Parathyroid adenoma (tissue), 2 donors: Measurements from ENCODE around the gene PRIMPOL.

ENCODE experiments used
- H2AFZ ChIP-seq: fragments of 300-600 bp; sonication (generic); one replicate; pipeline ENCODE4 v1.7.0; 2017; ENCODE audit warnings: antibody characterized with exemption, mild to moderate bottlenecking
- H3K27ac ChIP-seq: fragments of 300-600 bp; sonication (generic); one replicate; pipeline ENCODE4 v1.7.0; 2017
- H3K27me3 ChIP-seq: fragments of 300-600 bp; sonication (generic); one replicate; pipeline ENCODE4 v1.7.0; 2017; ENCODE audit warnings: low read length; ENCODE audit not compliant: control insufficient read depth, insufficient read depth
- H3K36me3 ChIP-seq: fragments of 300-600 bp; sonication (generic); one replicate; pipeline ENCODE4 v1.7.0; 2017; ENCODE audit warnings: low read length; ENCODE audit not compliant: control insufficient read depth, insufficient read depth
- H3K4me1 ChIP-seq: fragments of 300-600 bp; sonication (generic); one replicate; pipeline ENCODE4 v1.7.0; 2017; ENCODE audit warnings: control low read depth
- H3K4me2 ChIP-seq: fragments of 300-600 bp; sonication (generic); one replicate; pipeline ENCODE4 v1.7.0; 2017; ENCODE audit warnings: low read length
- H3K4me3 ChIP-seq: fragments of 300-600 bp; sonication (generic); one replicate; pipeline ENCODE4 v1.7.0; 2017; ENCODE audit warnings: low read depth, low read length
- H3K79me2 ChIP-seq: fragments of 300-600 bp; sonication (generic); one replicate; pipeline ENCODE4 v1.7.0; 2017; ENCODE audit warnings: control low read depth
- H3K9ac ChIP-seq: fragments of 300-600 bp; sonication (generic); one replicate; pipeline ENCODE4 v1.7.0; 2017; ENCODE audit warnings: mild to moderate bottlenecking
- H3K9me3 ChIP-seq: fragments of 300-600 bp; sonication (generic); one replicate; pipeline ENCODE4 v1.7.0; 2017; ENCODE audit warnings: low read length; ENCODE audit not compliant: control insufficient read depth
- CTCF ChIP-seq: fragments of 300-600 bp; sonication (generic); IDR thresholded peaks from one replicate; pipeline ENCODE4 v1.7.0; 2017; ENCODE audit warnings: antibody characterized with exemption, mild to moderate bottlenecking
- donor health status: primary hyperparathyroidism.

PRIMPOL gene

DNA sequence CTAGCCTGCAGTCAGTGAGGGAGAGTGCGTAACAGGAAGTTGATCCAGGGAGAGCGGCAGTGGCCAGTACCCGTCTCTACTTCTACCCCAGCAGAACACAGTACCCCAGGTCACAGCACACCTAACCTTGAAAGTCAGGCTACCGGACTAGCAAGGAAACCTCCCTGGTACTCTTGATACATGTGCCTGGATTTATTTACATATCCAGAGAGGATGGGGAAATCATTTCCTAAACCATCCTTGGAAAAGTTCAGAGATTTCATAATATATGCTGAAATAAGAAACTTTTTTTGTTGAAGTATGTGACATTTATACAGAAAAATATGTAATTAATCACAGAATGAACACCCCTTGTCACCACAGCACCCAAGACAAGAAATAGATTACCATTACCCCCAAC lies 24.5 kb downstream of the PRIMPOL start:
- no peak overlapping the region for H3K27ac ChIP-seq
- H3K79me2 ChIP-seq: no peaks in the 10 kb centered on the region
- no peak overlapping the region for H3K4me3 ChIP-seq
- no peak overlapping the region for H3K9ac ChIP-seq
- no peak for TF ChIP-seq CTCF
- no peaks in the 10 kb centered on the region for H3K27me3 ChIP-seq
- H3K4me1 ChIP-seq: peaks cover 4% of the 10 kb centered on the region
- H2AFZ ChIP-seq: no peak overlapping the region
- H3K36me3 ChIP-seq: no peaks in the 10 kb centered on the region
- H3K9me3 ChIP-seq: no peaks in the 10 kb centered on the region
- no peak overlapping the region for H3K4me2 ChIP-seq

DNA sequence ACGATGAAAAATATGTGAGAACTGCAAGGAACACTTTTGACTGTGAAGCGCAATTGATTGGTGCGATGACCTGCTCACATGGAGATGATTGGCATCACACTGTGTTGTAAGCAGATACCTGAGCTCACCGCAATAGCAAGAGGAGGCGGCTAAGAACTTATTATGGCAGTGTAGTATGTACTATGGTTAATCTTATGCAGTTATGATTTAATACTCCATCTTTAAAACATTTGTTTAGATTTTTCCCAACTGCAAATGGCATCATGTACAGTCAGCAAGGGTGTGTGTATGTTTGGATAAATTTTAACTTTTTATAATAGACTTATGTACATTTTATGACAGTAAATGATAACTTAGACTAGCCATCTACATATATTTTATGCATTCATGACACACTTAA lies 25.5 kb downstream of the PRIMPOL start:
- no peaks in the 10 kb centered on the region for H3K79me2 ChIP-seq
- no peaks in the 10 kb centered on the region for H3K9me3 ChIP-seq
- TF ChIP-seq CTCF: no peak
- H3K4me2 ChIP-seq: no peak overlapping the region
- H3K4me1 ChIP-seq: no peaks in the 10 kb centered on the region
- H3K36me3 ChIP-seq: no peaks in the 10 kb centered on the region
- no peak overlapping the region for H3K4me3 ChIP-seq
- H3K27ac ChIP-seq: no peak overlapping the region
- no peaks in the 10 kb centered on the region for H3K27me3 ChIP-seq
- H2AFZ ChIP-seq: no peak overlapping the region
- H3K9ac ChIP-seq: no peak overlapping the region

- no peaks in the 10 kb centered on the region for H3K27me3 ChIP-seq
- H3K4me3 ChIP-seq: no peak overlapping the region
- no peaks in the 10 kb centered on the region for H3K4me1 ChIP-seq
- no peak overlapping the region for H2AFZ ChIP-seq
- no peaks in the 10 kb centered on the region for H3K79me2 ChIP-seq
- no peaks in the 10 kb centered on the region for H3K36me3 ChIP-seq
- H3K4me2 ChIP-seq: no peak overlapping the region
- TF ChIP-seq CTCF: no peak
- H3K9me3 ChIP-seq: no peaks in the 10 kb centered on the region
- H3K9ac ChIP-seq: no peak overlapping the region
- H3K27ac ChIP-seq: no peak overlapping the region
These were observed 26.4 kb downstream of the PRIMPOL start for GRCh38 chr4:184675821-184676492.

DNA sequence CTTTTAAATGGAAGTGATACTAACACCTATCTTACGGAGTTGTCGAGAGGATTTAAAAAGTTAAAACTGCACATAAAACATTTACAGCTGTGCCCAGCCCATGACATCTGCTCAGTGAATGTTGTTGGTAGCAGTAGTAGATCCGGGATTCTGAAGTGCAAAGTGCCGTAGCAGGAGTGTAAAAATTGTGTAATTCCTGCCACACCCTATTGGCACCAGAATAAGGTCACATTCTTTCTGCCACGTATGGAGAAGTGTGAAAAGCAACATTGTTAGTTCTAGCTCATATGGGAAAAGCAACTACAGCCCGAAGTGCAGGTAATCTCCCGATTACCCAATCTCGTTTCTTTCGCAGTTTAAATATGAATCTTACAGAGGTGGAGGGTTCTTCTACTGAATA lies 31.2 kb downstream of the PRIMPOL start:
- Histone ChIP-seq H3K9me3 (no peaks in the 10 kb centered on the region), H3K27me3 (no peaks in the 10 kb centered on the region), H3K27ac (no peak overlapping the region), H2AFZ (no peak overlapping the region), H3K4me3 (no peak overlapping the region), H3K36me3 (no peaks in the 10 kb centered on the region), H3K79me2 (no peaks in the 10 kb centered on the region), H3K9ac (no peak overlapping the region), H3K4me1 (no peaks in the 10 kb centered on the region), H3K4me2 (no peak overlapping the region)
- TF ChIP-seq CTCF: no peak

DNA sequence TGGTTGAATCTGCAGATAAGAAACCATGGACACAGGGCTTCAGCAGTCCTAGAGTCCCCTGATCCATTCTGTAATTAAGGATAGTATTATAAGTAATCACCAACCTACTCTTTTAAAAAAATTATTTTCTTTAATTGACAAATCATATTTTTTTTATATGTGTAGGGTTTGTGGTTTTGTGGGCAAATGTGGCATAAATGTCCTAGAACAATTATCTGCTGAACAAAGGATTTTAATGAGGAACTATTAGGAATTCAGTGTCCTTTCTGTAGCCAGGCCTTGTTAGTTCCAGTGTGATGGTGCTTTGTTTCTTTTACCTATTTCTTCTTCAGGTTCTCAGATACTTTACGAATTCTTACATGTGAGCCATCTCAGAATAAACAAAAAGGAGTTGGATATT lies 32.4 kb downstream of the PRIMPOL start:
- H3K9me3 ChIP-seq: no peaks in the 10 kb centered on the region
- no peaks in the 10 kb centered on the region for H3K4me1 ChIP-seq
- no peaks in the 10 kb centered on the region for H3K79me2 ChIP-seq
- no peaks in the 10 kb centered on the region for H3K27me3 ChIP-seq
- no peak for TF ChIP-seq CTCF
- no peak overlapping the region for H3K4me2 ChIP-seq
- no peak overlapping the region for H3K27ac ChIP-seq
- no peaks in the 10 kb centered on the region for H3K36me3 ChIP-seq
- H2AFZ ChIP-seq: no peak overlapping the region
- H3K4me3 ChIP-seq: no peak overlapping the region
- no peak overlapping the region for H3K9ac ChIP-seq
